HG02840 (cell line): ENCODE measurements around the gene ZNF407.

Source experiments
- ATAC-seq: cut with Tn5 transposase; IDR thresholded peaks from one replicate; pipeline ENCODE4 v1.9.1; 2021; ENCODE audit warnings: mild to moderate bottlenecking, moderate library complexity, moderate number of reproducible peaks; ENCODE audit not compliant: unreplicated experiment, low FRiP score

Gene ZNF407

GRCh38 chr18:74715865-74716712 lies 118.4 kb downstream of the ZNF407 start:
- ATAC-seq: no peak

DNA sequence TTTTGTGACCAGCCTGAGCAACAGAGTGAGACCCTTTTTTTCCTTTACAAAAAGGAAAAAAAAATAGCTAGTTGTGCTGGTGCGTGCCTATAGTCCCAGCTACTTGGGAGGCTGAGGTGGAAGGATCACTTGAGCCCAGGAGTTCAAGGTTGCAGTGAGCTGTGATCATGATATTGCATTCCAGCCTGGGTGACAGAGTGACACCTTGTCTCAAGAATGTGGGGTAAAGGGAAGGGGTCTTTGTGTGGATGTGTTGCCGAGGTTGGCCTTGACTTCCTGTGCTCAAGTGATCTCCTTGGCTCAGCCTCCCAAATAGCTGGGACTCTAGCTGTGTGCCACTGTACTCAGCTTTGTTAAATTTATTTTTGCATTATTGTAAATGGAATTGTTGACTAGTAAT lies 120.6 kb downstream of the ZNF407 start:
- ATAC-seq: no peak

GRCh38 chr18:74722237-74722636 lies 124.6 kb downstream of the ZNF407 start:
- ATAC-seq: no peak

- no peak for ATAC-seq
Measured at GRCh38 chr18:74724186-74724585, 126.5 kb downstream of the ZNF407 start.

DNA sequence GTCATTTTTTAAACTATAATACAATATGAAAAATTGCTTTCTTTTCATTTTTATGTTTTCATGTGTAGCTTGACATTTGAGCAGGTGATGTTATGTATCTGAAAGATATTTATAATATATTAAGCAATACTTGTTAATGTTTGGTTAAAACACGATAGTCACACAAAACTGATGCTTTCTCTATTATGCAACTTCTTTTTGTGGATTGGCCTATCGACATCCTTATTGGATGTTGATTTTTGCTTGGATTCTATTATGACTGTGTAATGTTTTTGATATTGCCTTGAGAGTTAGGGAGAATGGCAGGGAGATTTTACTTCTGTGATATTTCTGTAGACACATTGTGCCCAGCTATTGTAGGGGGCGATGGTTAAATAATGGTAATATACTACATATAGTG lies 128.0 kb downstream of the ZNF407 start:
- no peak for ATAC-seq

DNA sequence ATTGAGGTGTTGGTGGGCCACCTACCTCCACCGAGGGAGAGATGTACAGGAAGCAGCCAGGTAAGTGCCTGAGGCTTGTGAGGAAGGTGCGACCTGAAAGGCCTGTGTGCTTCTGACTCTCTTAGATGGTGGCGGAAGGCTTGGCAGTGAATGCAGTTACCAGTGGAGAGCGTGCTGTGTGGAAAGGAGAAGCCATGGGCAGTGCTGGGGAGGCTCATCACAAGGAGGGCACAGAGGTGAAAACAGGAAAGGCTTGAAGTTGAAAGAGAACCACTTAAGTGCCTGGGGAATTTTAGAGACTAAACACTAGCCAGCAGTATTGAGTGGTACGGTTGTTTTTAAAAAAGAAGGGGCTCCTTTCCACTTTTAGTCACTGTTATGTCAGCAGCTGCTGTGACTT lies 130.9 kb downstream of the ZNF407 start:
- no peak for ATAC-seq

- ATAC-seq: no peak
Measured at GRCh38 chr18:74731097-74731496, 133.4 kb downstream of the ZNF407 start.

DNA sequence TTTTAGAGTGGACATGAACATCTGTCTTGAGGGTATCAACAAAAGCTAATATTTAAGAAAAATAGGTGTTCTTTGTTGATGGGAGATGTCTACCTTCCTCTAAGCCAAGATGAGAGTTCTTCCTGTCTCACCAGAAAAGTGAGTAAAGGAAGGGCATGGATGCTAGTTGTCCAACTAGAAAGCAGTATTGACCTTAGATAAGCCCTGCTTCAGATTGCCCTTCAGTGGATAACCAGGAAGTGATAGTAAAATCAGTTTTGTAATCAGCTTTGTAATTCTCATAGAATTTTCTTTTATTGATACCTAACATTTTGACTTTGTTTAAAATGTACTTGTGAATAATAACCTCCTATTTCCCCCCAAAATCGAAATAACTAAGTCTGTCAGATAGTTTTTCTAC lies 134.7 kb downstream of the ZNF407 start:
- no peak for ATAC-seq

DNA sequence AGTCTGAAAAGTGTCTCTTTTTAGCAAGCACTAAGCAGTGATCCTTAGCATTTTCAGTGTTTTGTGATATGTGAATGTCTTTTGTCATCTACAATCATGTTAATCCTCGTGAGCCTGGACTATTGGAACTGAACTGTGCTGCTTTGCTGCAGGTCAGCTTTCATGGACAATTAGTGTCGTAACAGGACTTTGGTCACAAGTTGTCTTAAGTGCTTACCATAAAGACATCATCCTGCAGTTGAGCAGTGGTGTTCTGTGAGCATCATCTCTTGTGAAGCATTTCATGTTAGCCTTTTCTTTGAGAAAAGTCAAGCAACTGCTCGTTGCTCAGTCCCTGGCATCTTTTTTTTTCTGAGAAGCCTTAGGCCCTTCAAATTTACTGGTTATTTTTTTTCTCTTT lies 135.9 kb downstream of the ZNF407 start:
- ATAC-seq: no peak

DNA sequence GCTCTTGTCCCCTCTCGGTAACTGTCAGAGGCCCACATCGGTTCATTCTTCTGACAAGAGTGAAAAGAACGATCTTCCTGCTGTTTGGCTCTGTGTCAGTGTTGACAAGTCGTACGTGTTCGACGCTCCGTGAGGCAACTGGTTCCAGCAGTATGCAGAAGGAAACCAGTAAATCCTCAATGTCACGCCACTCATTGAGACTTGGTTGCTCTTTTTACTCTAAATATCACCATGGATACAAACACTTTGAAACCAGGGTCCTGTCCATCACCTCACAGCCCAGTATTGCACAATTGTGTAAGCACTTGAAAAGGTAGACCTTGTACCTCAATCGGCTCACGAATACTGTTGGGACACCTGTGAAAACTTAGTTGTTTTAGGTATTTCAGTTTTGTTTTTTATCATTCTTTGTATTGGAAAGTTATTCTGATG lies 136.4 kb downstream of the ZNF407 start:
- no peak for ATAC-seq

- ATAC-seq: no peak
Measured at GRCh38 chr18:74739926-74740325, 142.3 kb downstream of the ZNF407 start.

- ATAC-seq: no peak
Measured at GRCh38 chr18:74742573-74743243, 145.0 kb downstream of the ZNF407 start.

GRCh38 chr18:74745633-74746403 lies 148.1 kb downstream of the ZNF407 start:
- no peak for ATAC-seq

- no peak for ATAC-seq
Measured at GRCh38 chr18:74748809-74749208, 151.1 kb downstream of the ZNF407 start.

GRCh38 chr18:74758995-74759394 lies 161.3 kb downstream of the ZNF407 start:
- ATAC-seq: no peak

DNA sequence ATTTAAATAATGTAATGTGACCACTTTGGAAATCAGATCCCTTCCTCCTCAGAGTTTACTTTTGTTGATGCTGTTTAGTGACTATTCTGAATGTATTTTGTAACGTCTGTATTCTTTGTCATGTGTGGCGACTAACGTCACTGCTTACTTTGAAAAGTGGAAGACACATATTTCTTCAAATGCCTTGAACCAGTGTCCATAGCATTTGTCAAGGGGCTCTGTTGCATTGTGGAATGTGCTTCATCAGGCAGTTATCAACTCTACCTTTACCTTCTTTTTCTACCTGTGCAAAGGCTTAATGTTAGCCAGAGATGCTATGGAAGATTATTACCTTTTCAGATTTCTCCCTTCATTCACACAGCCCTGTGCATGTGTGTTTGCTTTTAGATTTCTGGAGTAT lies 162.4 kb downstream of the ZNF407 start:
- ATAC-seq: no peak

GRCh38 chr18:74760436-74760835 lies 162.8 kb downstream of the ZNF407 start:
- ATAC-seq: no peak

DNA sequence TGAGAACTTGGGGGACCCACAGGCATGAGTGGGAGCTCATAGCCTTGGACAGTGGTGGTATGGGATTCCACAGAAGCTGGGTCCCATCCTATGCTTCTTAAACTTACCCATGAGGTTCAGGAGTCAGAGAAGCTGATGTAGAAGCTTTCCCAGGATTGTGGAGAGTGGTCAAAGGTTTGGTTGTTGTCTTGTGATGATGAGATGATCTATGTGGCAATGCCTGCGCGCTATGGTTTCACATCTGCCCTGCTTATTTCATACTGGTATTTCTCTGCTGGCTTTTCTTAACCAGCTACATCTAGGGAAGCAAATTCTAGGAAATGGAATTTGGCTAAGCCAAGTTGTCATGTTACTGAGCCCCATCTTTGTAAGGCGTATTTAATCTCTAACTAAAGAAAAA lies 168.6 kb downstream of the ZNF407 start:
- no peak for ATAC-seq

GRCh38 chr18:74768096-74768495 lies 170.4 kb downstream of the ZNF407 start:
- no peak for ATAC-seq

DNA sequence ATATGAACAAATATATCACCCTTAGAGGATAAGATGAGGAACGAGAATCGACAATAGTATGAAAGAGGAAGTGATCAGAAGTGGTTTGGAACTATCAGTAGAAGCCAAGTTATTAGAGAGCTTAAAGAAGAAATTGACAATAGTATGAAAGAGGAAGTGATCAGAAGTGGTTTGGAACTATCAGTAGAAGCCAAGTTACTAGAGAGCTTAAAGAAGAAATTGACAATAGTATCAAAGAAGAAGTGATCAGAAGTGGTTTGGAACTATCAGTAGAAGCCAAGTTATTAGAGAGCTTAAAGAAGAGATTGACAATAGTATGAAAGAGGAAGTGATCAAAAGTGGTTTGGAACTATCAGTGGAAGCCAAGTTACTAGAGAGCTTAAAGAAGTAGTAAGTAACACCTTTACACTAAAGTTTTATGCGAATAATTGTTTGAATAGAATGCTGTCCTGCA lies 175.5 kb downstream of the ZNF407 start:
- no peak for ATAC-seq

- no peak for ATAC-seq
Measured at GRCh38 chr18:74774486-74774885, 176.8 kb downstream of the ZNF407 start.
